ENCODE results near the gene CPLX3.

Gene CPLX3

DNA sequence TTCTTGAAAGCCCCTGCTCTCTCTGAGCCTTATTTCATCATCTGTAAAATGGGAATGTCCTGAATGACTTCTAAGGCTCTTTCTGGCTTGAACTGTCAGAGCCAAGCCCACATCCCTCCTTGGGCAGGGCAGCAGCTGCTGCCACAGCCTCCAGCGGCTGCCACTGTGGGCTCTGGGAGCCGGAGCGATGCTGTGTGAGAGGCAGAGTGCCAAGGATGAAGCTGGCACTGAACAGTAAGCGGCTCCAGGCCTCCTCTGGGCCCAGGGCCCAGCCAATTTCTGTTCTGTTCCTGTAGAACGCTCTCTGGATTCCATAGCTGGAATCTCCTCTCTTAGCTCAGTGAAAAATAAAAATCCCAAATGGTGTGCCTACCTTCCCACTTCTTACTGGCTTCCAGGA, 4.4 kb downstream of the CPLX3 start:
- DNase-seq = no peak

GRCh38 chr15:74831813-74832495, 5.5 kb downstream of the CPLX3 start:
- no peak for DNase-seq

GRCh38 chr15:74832826-74833225, 6.4 kb downstream of the CPLX3 start:
- no peak for DNase-seq

DNA sequence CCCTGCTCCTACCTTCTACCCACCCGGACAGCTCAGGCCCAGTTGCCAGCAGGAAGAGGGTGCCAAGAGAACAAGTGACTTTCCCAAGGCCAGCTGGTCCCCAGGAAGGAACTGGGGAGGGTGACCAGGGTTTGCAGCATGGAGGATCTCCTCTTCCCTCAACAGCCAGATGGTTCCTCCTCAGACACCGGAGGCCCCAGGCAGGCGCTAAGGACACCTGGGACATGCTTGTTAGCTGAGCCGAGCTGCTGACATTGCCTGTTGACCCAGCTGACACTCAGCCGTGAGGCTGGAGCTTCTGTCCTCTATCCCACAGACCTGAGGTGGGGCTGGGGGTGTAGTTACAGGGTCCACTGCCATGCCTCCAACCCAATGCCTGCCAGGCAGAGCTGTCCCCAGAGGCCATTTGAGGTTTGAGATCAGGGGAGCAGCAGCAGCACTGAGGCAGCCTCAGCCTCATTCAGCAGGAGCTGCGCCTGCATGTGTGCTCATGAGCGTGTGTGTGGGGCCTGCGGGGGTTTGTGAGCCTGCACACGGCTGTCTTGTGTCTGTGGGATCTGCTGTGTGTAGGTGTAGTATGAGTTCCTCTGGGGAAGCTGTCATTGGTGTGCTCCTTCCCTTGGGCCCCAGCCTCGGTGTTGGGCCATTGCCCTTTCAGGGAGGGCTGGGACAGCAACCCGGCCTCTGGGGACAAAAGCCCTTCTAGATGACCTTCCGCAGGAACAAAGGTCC, 7.1 kb downstream of the CPLX3 start:
- no peak for DNase-seq

DNA sequence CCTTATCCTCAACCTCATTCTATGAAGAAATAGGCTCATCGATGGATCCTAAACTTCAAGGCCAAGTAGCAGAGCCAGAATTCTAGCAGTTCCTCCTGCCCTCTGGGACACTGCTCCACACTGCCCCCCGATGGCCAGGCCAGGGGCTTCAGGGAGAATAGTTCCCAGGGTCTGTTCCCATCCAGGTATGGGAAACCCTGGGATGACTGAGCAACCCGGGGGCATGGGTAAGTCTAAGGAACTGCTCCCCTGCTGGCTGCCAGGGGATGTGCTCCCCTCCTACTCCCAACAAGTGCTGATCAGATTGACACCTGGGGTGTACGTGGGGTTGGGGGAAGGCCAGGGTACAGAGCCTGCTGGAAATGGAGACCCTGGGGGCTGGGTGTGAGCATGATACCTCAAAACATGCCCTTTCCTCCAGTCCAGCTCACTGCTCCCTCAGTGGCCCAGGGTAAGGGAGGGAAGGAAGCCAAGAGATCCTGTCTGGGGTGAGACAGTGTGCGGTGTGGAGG, 8.9 kb downstream of the CPLX3 start:
- peak; percentile 13 to 56 for DNase-seq

DNA sequence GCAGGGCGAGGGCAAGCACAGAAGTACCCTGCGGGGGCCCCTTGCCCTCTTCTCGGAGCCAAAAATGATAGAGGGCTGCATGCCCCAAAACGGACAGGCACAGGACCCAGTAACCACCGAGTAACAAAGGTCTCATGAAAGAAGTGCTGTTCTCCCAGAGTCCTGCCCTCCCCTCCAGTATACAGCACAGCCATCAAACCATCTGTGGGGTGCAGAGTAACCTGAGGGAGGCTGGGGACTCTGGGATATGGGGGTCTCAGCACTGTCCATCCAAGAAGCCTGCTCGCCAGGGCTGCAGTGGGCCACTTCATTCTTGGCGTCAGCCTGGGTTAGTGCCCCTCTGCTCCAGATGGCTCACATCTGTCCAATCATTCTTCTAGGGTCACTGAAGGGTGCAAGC, 10.4 kb downstream of the CPLX3 start:
- no peak for DNase-seq

- DNase-seq = no peak
Measured at GRCh38 chr15:74837482-74838136, 11.2 kb downstream of the CPLX3 start.

DNA sequence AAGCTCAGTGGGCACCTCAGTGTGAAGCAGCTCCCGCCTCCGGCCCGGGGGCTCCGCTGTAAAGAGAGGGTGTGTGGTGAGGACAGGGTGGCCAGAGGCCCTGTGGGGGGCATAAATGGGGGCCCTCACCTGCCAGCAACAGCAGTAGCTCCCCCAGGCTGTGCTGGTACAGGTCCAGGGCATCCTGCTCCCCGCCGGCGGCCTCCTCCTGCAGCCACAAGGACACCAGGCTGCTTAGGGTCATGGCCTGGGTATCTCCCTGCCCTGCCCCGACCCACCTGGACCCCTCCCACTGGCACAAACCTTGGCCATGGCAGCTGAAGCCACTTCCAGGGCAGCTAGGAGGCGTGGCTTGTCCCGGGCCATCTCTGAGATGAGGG, 11.7 kb downstream of the CPLX3 start:
- no peak for DNase-seq

DNA sequence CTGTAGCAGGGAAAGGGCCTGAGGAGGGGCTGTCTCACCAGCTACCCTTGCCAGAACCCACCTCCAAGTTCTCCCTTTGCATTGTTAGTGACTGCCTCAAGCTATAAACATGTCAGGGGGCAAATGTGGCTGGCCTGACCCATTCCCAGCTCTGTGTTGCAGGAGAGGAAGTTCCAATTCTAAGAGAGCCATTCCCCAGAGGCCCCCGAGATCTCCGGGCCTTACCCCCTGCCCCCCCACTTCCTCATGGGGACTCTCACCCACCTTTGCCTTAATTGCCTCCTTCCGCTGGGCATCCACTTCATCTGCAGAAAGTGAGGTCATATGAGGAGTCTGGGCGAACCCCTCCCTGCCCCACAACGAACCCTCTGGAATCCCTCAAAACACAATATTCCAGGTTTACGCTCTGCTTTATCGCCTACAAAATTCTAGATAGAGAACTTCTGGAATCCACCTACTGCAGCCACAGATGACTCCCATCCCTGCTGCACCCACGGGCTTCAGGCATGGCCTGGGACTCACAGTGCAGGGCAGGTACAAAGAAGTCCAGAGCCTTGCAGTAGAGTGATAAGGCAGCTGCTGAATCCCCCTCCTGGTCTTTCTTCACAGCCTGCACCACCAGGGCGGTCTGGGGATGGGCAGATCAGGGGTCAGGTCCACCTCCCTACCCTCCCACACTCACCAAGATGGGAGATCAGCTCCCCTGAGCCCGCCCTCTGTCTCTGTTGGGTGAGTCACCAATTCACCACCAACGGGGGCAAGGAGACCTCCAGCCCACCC, 12.5 kb downstream of the CPLX3 start:
- DNase-seq = no peak

DNA sequence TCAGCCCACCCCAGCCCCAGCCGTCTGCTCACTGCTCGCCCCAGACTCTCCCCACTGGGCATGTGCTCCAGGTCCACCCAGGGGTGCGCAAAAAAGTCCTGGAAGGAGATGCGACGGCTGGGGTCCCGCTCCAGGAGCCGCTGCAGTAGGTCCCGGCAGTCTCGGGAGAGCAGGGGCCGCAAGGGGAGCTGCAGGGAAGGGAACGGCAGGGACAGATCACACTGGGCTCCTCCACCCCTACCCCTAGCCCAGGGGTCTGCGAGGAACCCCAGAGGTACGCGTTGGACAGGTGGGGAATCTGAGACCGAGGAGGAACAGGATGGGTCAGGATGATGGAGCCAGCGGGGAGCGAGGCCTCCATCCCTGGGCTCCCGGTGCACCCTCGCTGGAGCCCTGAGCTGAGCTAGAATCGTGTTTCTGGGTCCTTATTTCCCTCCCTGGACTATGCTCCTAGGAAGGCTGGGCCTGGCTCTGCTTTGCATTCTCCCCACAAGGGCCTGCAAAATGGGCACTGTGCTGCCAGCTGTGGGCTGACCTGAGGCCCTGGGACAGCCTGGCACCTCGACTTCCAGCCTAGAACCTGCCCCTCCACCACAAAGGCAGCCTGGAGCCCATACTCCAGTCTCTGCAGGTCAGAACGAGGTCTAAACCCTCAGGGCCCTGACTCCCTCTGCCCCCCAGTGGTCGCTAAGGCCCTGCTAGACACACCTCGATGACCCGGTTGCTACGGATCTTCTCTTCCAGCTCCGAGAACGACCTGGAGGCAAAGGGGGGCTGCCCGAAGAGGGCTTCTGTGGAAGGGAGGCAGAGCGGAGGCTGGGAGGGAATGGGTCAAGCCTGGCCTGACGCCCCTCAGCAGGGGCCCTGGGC, 13.3 kb downstream of the CPLX3 start:
- no peak for DNase-seq

DNA sequence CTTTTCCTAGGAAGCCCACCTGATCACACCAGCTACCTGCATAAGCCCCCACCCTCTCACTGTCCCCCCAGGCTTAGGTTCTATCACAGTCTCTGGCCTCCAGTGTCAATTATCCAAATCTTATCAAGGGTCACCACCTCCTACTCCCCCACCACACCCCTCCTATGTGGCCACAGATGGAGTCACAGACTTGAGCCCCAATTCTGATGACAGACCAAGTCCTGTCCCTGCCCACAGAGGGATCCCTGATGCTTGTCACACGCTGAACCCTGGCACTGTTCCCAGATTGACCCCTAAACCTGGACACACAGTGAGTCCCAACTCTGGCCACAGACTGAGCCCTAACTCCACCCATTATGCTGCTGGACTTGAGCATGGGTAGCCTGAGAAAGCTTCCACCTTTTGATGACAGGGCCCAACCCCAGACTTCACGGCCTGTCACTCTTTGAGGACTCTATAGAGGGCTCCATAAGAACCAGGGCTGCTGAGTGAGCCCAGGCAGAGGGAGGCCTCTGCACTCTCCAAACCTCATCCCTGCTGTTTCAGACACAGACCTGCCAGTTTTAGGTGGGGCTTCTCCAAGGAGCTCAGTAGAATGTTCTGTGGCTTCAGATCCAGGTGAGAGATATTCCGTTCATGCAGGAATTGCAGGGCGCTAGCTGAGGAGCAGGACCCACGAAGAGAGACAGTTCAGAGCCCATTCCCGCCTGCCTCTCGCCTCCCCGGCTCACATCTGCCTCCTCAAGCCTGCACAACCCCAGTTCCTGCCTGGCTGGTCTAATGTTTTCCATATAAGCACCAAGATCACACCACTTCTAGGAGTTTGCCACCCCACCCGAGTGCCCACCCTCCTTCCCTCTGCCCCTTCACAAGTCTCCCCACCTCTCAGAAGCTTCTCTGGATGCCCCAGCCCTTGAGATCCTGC, 14.7 kb downstream of the CPLX3 start:
- no peak for DNase-seq

DNA sequence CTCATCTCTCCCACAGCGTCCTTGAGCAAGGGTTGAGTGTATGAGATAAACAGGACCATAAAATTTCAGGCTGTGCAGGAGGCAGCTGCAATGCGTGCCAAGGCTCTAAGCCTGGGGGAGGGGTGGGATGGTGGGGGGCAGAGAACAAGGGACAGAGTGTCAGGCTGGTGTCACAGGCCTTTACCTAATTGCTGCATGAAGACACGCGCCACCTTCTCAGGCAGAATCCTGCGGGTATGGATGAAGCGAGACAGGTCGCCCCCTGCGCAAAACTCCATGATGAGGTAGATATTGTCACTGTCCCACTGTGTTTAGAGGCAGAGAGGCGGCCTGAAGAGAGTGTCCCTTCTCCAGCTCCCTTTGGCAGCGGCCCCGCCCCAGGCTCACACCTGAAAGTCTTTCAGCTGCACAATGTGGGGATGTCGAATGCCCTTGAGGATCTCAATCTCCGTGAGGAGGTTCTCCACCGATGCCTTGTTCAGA, 15.5 kb downstream of the CPLX3 start:
- no peak for DNase-seq

- DNase-seq = peak; percentile 90 to 95
Measured at GRCh38 chr15:74842581-74843444, 16.4 kb downstream of the CPLX3 start, which contains the start of gene ULK3. ULK3 (minus strand) TSS chr15:74843156; CDS start chr15:74843105, 51 bp downstream.

DNA sequence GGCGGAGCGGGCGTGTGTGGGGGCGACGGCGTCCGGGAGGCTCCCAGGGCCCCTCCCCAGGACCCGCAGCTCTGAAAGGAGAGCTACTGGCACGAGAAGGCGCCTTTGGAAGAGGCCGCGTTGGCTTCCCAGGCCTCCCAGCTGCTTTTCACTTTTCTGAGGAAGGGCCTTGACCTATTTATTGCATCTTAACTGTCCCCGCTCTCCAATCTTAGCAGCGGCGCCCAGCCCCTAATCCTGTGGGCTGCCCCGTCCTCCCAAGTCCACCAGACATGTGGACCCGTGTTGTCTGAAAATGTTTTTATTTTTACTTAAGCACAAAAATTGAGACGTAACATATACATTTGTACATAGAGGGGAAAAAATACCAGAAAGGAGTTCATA, 17.0 kb downstream of the CPLX3 start:
- no peak for DNase-seq

DNA sequence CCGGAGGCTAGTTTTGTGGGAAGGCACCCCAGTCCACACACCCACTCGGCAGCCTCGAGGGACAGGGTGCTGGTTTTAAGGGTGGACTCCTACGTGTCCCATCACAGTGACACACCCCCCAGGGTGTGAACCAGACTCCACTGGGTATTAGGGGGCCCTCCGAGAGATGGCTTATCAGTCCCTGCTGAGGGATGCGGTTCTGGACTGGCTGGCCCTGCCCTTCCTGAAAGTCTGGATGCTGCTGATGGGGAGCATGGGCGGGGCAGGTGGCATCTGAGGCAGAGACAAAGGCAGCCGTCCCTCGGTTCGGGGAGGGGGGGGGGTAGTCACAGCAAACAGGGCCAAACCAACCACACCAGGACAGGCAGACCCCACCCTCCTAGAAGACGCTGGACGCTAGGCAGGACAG, 17.5 kb downstream of the CPLX3 start:
- DNase-seq = peak in 1 of 2 experiments; percentile 13

DNA sequence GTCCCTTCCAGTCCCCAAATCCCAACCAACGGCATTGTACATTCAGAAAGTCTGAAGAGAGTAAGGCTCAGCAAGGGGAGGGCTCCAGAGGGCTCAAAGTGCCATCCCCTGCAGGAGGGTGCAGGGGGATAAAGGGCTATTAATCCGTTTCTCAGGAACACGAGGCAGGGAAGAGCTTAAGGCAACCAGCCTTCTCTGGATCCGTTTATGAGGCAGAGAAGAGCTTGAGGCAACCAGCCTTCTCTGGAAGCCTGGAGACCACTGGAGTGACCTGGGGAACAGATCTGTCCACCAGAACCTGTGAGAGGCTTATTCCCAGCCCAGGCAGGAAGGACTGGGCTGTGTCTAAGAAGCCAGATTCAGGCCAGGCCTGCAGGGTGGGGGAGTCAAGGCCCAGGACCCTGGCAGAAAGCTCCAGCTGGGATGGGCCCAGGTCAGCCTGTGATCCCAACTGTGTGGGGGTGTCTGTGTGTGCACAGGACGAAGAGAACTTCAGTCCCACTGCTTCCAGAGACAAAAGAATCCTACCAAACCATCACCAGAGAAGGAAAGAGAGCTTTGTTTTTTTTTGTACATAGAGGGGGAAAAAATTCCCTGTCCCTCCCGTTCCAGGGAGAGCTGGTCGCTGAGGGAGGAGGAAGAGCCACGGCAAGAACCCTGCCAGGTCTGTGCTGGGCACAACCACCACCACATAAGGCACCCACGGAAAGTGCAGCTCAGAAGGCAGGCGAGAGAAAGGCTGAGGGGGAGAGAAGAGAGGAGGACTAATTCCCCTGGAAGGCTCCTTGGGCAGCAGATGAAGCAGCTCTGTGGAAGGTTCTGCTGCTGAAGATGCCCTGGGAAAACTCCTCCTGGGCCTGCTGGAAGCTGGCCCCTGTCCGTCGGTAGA, 18.1 kb downstream of the CPLX3 start:
- no peak for DNase-seq

DNA sequence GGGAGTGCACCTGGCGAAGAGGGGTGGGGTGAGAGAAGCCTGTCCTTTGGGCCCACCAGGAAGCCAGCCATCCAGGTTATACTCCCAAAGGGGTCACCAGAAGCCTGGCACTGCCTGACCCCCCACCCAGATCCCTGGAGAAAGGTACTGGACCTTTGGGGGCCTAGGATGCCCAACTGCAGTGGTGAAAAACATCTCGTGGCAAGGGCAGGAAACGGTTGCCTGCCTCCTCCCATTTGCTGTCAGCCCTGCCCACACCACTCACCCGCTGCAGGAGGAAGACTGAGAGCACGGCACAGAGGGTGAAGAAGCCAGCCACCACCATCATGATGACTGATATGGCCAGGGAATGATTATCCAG, 18.8 kb downstream of the CPLX3 start:
- peak; percentile 49 to 52 for DNase-seq

- no peak for DNase-seq
Measured at GRCh38 chr15:74845581-74845980, 19.2 kb downstream of the CPLX3 start.

GRCh38 chr15:74847432-74847831, 21.0 kb downstream of the CPLX3 start:
- no peak for DNase-seq

All from stimulated activated CD4-positive, alpha-beta T cell treated with anti-CD3 and anti-CD28 coated beads, Interleukin-4, amount 100 ng/mL, for 4 hours (primary cell).